ENCODE results near the gene C2CD4D. TPM values are rescaled to one million over a fixed set of nuclear protein-coding genes. Genes with fewer than 3 reads are reported as not detected.
"Not testable (repeated sequence)": the region's sequence is repeated elsewhere in the genome, so short reads cannot be mapped to it uniquely, and the experiment has no call there.

The C2CD4D gene
- total RNA-seq, 1 donor from 2014 or later = 1.3 TPM

DNA sequence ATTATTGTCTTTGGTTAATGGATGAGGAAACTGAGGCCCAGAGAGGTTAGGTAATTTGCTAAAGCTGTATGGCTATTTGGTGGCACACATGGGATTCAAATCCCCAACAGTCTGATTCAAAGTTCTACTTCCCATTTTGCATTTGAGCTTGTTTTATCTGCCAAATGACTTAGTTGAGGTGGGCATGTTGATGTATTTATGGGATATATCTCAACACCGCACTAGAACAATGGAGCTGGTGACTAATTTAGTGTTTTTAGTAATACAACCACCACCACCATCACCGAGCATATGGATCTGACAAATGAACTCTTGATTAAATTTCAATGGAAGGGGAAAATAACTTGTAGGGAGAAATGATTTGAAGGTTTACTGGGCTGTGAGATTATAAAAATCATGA, 42.8 kb upstream of the C2CD4D start:
- DNase-seq (ENCODE audit: low spot score, unreplicated experiment) = no peak
- H3K4me1 Mint-ChIP-seq (ENCODE audit: low read depth) = no peaks in the 10 kb centered on the region
- no peak overlapping the region for H3K4me3 Mint-ChIP-seq (ENCODE audit: low read depth)
- H3K27ac Mint-ChIP-seq = no peak overlapping the region
- peaks cover 16% of the 10 kb centered on the region for H3K36me3 Mint-ChIP-seq (ENCODE audit: insufficient read depth)
- TF ChIP-seq CTCF (IDR thresholded peaks at IDR 0.05; ENCODE audit: unreplicated experiment) = no peak
- no peaks in the 10 kb centered on the region for H3K27me3 Mint-ChIP-seq
- peaks cover 3% of the 10 kb centered on the region for H3K9me3 Mint-ChIP-seq (ENCODE audit: low read depth)

DNA sequence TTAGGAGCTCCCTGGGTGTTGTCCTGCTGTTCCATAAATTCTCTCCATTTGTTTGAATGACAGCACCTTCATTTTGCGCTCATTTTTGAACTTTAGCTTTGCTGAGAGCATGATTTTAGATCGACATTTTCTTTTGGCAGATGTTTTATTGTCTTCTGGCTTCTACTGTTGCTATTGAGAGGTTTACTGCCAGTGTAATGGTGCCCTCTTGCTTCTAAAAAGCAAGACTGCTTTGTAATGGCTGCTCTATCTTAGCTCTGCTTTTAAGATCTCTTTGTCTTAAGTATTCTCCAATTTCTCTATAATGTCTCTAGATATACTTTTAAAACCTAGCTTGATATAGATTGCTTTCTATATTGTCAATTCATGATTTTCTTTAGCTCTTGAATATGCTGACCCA, 41.9 kb upstream of the C2CD4D start:
- Mint-ChIP-seq H3K27me3 (no peaks in the 10 kb centered on the region), H3K4me1 (ENCODE audit: low read depth) (no peaks in the 10 kb centered on the region), H3K4me3 (ENCODE audit: low read depth) (no peak overlapping the region), H3K27ac (no peak overlapping the region), H3K9me3 (ENCODE audit: low read depth) (no peaks in the 10 kb centered on the region), H3K36me3 (ENCODE audit: insufficient read depth) (peaks cover 10% of the 10 kb centered on the region)
- no peak for TF ChIP-seq CTCF (IDR thresholded peaks at IDR 0.05; ENCODE audit: unreplicated experiment)
- no peak for DNase-seq (ENCODE audit: low spot score, unreplicated experiment)

- Mint-ChIP-seq H3K36me3 (ENCODE audit: insufficient read depth) (peaks cover 9% of the 10 kb centered on the region), H3K27me3 (no peaks in the 10 kb centered on the region), H3K27ac (no peak overlapping the region), H3K4me3 (ENCODE audit: low read depth) (no peak overlapping the region), H3K4me1 (ENCODE audit: low read depth) (peaks cover 26% of the 10 kb centered on the region), H3K9me3 (ENCODE audit: low read depth) (no peaks in the 10 kb centered on the region)
- no peak for TF ChIP-seq CTCF (IDR thresholded peaks at IDR 0.05; ENCODE audit: unreplicated experiment)
- no peak for DNase-seq (ENCODE audit: low spot score, unreplicated experiment)
Measured at GRCh38 chr1:151875419-151876097, 35.9 kb upstream of the C2CD4D start.

GRCh38 chr1:151872776-151873175, 33.2 kb upstream of the C2CD4D start:
- peak overlapping the region; percentile 85 for H3K27ac Mint-ChIP-seq
- peak overlapping the region; percentile 7 for H3K4me3 Mint-ChIP-seq (ENCODE audit: low read depth)
- H3K9me3 Mint-ChIP-seq (ENCODE audit: low read depth); DNase-seq (ENCODE audit: low spot score, unreplicated experiment); H3K27me3 Mint-ChIP-seq; H3K36me3 Mint-ChIP-seq (ENCODE audit: insufficient read depth): not testable (repeated sequence)
- peaks cover 26% of the 10 kb centered on the region for H3K4me1 Mint-ChIP-seq (ENCODE audit: low read depth)

DNA sequence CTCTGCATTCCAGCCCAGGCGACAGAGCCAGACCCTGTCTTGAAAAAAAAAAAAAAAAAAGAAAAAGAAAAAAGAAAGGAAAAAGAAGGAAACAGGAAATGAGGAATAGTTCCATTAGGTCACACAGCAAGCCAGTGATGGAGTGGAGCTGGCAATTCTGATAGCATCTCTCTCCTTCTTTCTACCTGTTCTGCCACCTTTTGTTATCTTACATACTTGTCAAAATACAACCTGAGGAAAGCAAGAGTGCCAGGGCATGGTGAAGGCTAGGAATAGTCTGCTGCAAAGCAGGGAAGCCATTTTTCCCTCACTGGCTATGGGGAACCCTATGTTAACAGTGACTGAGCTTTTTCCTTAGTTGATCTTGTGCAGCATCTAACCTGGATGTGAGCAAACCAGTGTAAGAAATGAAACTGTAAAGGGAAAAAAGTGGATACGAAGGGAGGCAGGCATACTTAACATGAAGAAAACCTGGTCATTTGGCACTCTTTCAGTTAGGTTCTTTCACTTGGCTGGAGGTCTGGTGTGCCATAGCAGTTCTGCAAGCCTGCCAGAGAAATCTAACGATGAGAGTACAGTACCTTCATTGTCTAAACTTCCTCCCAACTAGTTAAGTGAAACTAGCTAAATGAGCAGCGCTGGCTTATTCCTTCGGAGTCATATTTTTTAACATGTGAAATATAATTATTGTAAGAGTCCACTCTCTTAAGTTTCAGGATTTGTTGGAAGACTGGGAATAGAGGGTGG, 31.8 kb upstream of the C2CD4D start:
- no peak for TF ChIP-seq CTCF (IDR thresholded peaks at IDR 0.05; ENCODE audit: unreplicated experiment)
- Mint-ChIP-seq H3K4me1 (ENCODE audit: low read depth) (peaks cover 26% of the 10 kb centered on the region), H3K27ac (no peak overlapping the region), H3K36me3 (ENCODE audit: insufficient read depth) (peaks cover 9% of the 10 kb centered on the region), H3K9me3 (ENCODE audit: low read depth) (no peaks in the 10 kb centered on the region), H3K27me3 (no peaks in the 10 kb centered on the region), H3K4me3 (ENCODE audit: low read depth) (no peak overlapping the region)
- no peak for DNase-seq (ENCODE audit: low spot score, unreplicated experiment)

DNA sequence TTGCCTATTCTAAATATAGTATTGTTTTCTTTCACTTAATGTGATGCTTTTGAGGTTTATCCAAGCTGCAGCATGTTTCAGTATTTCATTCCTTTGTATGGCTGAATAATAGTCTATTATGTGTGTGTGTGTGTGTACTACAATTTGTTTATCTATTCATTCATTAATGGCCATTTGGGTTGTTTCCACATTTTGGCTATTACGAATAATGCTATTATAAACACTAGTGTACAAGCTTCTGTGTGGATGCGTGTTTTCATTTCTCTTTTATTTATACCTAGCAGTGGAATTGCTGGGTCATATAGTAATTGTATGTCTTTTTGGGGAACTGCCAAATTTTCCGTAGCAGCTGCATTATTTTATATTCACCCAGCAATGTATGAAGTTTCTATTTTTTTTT, 28.9 kb upstream of the C2CD4D start:
- Mint-ChIP-seq H3K4me3 (ENCODE audit: low read depth) (no peak overlapping the region), H3K9me3 (ENCODE audit: low read depth) (no peaks in the 10 kb centered on the region), H3K27ac (no peak overlapping the region), H3K36me3 (ENCODE audit: insufficient read depth) (peaks cover under 1% of the 10 kb centered on the region), H3K27me3 (no peaks in the 10 kb centered on the region), H3K4me1 (ENCODE audit: low read depth) (peaks cover 23% of the 10 kb centered on the region)
- no peak for TF ChIP-seq CTCF (IDR thresholded peaks at IDR 0.05; ENCODE audit: unreplicated experiment)
- no peak for DNase-seq (ENCODE audit: low spot score, unreplicated experiment)
